Pons (tissue), 1 donor: ENCODE data around the gene SCUBE2.

Experiments used
- DNase-seq: peaks from one replicate; pipeline ENCODE4 v3.0.0-alpha.2; 2016; ENCODE audit warnings: low spot score

SCUBE2 gene

DNA sequence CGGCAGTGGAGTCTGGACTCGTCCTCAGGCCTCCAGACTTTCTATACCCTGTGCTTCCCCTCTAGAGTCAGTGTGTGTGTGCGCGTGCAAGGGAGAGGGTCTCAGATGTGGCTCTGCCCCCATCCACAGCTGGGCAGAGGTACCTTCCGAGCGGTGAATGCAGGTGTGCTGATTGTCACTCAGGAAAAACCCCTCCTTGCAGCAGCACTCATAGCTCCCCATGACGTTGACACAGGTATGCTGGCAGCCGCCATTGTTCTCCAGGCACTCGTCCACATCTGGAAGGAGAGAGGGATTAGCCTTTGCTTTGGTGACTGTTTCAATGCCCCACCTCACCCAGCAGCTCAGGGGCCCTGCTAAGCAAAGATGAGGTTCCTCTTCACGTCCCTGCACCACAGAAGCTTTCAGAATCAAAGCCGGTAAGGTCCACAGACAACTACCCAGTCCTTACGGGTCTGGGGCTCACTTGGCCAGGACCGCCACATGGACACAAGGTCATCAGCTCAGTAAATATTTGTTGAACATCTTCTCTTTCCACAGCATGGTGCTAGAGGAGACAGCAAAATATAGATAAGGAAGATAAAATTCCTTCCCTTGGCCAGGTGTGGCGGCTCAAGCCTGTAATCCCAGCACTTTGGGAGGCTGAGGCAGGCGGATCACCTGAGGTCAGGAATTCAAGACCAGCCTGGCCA is 16.9 kb downstream of the SCUBE2 start:
- DNase-seq, result no peak

- no peak for DNase-seq
These were observed 17.8 kb downstream of the SCUBE2 start for GRCh38 chr11:9073466-9074225.

DNA sequence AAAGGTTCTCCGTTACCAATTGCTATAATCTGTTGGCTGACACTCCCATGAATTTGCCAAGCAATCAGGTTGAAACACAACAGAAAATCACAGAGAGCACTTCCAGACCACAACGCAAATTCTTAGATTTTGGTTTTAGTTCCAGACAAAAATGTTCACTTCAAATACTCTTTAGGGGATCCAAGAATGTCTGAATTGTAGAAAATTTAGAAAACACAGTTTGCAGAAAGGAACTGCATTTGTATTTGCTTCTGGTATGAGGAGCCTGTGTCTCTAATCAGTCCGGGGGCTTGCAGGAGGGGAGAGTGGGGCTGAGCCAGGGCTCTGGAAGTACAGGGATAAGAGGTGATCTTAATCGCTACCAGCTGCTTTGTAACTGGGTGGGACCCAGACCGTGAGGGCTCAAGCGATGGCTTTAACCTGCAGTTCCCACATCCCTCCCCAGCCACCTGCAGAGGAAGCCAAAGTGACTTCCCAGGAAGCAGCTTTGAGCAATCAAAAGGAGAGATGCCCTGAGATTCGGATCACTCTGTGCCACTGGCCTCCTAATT is 18.7 kb downstream of the SCUBE2 start:
- no peak for DNase-seq

DNA sequence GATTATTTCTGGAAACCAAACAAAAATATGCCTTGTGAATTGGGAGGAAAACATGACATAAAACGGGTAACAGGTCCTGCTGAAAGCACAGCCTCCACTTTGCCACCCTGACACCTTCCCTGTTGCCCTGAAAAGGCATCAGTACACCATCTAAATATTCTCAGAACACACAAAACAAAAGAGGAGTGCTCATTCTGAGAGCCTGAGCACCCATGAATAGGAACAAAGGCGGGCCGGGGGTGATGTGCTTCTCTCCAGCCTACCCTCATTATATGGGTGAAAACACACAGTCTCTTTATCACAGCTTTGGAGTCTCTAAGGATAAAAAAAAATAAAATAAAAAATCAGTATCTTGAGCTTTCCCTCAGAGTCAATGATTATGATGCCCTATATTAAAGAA is 19.7 kb downstream of the SCUBE2 start:
- no peak for DNase-seq

DNA sequence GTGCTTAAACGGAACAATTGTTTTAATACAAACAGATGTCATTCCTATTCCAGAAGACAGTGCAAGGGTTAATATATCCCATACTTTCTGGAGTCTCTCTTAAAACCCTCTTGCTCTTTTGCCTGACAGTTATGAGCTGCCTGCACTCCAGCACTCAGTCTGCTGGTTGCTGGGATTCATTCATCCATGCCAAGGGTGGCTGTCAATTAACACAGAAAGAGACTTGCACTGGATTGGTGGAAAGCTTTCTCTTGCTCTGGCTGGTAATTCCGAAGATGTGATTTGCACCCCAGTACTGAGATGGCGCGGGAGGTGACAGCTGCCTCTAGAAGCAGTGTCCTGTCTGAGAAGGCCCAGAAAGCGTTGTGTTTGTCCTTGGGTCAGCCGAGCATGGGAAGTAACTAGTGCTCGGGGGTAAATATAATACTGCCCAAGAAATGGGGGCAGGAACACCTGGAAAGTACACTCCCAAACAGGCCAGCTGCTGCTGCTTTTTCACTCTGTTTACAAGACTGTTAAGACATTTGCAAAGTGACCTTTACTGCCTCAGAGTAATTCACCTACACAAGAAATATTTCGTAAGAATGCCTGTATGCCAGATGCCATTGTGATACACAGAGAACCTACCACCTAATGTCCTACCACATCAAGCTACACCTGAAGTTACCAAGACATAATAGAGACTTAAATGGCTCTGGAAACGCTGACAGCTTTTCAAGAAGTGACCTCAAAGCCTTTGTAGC is 20.5 kb downstream of the SCUBE2 start:
- DNase-seq, result no peak

GRCh38 chr11:9069862-9070470 is 21.4 kb downstream of the SCUBE2 start:
- no peak for DNase-seq

DNA sequence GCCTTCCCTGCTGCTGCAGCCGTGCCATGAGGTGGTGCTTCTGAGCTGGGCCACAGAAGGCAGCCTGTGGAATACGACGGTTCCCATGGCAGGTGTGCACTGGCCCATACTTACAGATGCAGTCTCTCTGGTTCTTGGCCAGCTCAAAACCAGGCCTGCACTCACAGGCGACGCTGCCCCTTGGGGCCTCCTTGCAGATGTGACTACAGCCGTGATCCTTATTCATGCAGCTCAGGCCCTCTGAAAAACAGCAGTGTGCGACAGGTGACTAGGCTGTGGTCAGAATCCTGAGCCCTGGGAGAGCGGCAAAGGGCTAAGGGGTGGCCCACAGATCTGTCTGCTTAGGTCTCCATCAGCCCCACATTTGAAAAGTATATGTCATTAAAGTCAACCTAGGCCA is 22.1 kb downstream of the SCUBE2 start:
- DNase-seq, result no peak

- no peak for DNase-seq
These were observed 24.9 kb downstream of the SCUBE2 start for GRCh38 chr11:9066433-9066925.

DNA sequence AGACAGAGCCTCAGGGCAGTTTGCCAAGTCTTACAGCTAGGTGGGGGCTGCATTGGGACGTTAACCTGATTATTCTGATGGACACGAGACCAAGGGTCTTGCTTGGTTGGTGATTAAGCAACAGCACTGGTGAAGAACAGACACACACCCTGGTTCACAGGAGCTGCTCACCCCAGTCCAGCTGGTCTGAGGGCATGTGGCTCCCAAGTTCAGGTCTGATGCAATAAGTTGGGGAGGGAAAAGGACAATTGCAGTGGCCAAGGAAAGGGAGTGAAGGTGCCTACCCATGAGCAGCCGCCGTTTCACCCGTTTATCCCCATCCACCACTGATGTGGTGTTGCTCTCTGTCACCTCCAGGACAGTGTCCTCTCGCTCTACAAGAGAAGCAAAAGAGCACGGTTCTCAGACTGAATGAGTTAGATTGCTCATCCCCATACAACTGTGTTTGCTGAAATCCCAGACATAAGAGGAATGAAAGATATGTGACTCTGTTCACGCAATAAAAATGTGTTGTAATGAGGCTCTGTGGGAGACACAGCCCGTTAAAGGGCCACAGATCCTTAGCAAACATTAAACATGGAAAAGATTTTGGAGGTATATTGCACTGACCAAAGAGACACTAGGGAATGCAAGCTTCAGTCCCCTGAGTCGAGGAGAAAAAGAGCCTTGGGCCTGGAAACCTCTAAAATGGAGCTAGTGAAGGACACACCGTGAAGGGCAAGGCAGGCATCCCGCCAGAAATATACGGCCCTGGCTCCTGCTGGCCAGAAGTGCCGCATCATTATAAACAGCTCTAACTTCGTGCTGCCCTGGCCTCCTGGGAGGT is 25.6 kb downstream of the SCUBE2 start:
- no peak for DNase-seq

- DNase-seq, result no peak
These were observed 29.6 kb downstream of the SCUBE2 start for GRCh38 chr11:9061807-9062206.

DNA sequence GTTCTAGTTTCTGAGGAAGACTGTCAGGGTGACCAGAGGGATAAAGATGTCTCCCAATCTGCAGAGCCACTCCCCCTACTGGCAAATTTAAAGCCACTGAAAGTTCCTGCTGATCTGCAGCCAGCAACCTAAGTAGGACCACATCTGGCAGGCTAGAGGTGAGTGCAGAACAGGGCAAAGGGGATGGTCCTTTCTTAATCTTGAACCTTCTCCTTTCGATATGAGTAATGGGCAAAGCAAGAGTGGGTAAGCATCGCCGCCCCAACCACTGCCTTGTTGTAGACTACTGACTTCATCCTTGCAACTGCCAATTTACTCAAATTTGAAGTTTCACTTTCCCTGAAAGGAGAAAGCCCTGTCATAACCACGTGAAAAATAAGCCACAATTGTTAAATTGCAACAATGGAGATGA is 30.7 kb downstream of the SCUBE2 start:
- DNase-seq, result peak; percentile 39

- no peak for DNase-seq
These were observed 32.0 kb downstream of the SCUBE2 start for GRCh38 chr11:9059406-9059805.

DNA sequence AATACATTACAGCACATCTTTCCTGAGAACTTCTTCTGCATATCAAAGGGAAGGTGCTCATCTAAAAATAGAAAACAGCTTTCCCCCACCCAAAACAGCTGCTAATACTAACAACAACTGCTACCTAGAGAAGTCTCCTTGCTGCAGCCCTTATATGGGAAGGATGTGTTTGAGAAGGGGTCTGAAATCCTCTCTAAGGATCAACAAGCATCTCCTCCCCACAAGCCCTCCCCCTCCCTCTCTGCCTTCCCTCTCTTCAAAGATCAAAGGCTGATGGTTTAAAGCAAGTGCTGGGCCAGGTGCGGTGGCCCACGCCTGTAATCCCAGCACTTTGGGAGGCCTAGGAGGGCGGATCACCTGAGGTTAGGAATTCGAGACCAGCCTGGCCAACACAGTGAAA is 33.5 kb downstream of the SCUBE2 start:
- DNase-seq, result no peak

- no peak for DNase-seq
These were observed 34.4 kb downstream of the SCUBE2 start for GRCh38 chr11:9057007-9057406.

DNA sequence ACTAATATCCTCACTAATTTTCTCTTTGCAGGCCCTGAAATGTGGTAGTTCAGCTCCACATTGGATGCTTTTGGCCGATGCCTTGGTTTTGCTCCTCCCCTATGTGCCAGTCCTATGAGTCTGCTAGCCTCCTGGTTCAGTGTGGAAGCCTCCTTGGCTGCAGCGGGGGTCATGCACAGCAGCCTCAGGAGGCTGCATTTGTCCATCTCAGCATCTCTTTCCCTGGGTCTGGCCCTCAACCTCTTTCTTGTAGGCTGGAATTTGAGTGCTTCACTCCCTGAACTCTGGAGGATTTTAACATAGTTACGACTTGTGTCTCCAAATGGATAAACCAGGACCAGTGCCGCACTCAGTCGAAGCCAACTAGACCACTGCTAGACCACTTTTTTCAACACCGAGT is 34.9 kb downstream of the SCUBE2 start:
- DNase-seq, result no peak

GRCh38 chr11:9053316-9054035 is 37.9 kb downstream of the SCUBE2 start:
- DNase-seq, result peak; percentile 50

- no peak for DNase-seq
These were observed 39.1 kb downstream of the SCUBE2 start for GRCh38 chr11:9052316-9052715.

GRCh38 chr11:9049959-9050358 is 41.4 kb downstream of the SCUBE2 start:
- DNase-seq, result no peak

DNA sequence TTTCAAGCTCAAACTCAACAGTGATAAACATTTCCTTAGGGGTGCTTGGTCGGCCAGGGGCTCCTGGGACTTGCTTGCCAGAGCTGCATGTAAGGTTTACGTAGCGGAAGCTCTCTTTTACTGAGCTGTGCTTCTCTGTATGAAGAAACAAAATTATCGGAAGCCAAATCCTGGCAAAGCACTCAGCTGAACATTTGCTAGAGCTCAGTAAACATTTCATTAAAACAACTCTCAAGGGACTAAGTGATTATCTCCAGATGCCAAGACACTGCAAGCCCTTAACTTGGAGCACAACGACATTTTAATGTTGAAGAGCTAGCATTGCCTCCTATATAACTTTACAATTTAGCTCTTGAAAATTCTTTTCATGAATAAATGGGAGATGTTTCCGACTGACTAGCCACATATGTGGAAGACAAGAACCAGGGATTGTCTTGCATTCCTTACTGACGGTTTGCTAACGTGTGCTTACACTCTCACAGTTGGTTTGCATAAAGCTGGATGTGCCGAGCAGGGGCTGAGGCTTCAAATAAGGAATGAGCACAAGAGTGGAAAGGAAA is 43.4 kb downstream of the SCUBE2 start:
- no peak for DNase-seq

DNA sequence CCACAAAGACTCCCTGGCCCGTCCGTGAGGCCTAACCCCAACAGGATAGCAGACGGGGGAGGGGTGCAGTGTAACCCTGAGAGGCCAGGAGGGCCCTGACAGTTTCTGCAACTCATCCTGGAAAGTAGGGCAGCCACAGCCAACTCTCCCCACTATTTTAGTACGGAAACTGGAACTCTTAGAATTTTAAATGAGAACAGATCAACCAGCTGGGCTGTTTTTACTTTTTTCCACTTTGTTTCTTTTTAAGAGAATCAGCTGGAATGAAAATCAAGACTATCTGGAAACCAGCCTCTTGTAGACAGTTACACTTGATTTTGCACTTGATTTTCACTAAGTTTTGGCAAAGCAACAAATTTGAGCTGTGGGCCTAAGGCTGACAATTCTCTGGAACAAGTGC is 44.9 kb downstream of the SCUBE2 start:
- DNase-seq, result no peak
